ENCODE results near the gene UBR4.
"Not testable (repeated sequence)": the region's sequence is repeated elsewhere in the genome, so short reads cannot be mapped to it uniquely, and the experiment has no call there.

Gene UBR4

DNA sequence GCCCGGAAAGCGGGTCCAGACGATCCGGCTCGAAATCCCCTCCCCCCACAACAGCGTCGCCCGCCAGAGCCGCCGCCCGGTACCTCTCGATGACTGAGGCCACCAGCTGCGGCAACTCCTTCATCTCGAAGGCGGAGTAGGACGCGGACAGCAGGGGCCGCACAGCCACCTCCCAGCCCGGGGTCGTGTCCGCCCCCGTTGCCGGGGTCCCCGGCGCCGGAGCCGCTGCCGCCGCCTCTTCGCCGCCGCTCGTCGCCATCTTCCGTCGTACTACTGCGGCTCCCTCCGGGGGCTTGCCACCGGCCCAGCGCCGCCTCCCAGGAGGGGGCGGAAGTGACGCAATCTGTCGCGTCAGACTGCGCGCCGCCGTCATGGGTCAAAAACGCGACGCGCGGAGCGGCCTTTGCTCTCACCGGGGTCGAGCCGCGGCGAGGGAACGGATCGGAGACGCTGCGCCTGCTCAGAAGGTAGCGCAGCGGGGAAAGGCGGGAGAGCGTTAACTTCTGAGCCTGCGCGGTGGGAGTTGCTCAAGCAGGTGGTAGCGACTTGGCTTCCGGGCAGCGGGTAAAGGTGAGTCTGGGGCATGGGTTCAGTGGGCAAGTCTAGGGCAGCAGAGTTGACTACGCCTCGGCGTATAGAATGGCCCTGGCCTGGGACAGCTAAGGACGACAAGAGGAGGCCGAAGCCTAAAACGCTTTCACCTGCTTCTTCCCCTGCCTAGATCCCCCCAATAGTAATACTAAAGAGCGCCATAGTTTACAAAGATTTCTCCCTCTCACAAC is at the start of gene UBR4:
Gene UBR4, minus strand, starts transcription at position 277 of the 782 bp plus-strand sequence. Its CDS starts 18 bp downstream, at position 259.
- DNase-seq: peak; percentile 97

DNA sequence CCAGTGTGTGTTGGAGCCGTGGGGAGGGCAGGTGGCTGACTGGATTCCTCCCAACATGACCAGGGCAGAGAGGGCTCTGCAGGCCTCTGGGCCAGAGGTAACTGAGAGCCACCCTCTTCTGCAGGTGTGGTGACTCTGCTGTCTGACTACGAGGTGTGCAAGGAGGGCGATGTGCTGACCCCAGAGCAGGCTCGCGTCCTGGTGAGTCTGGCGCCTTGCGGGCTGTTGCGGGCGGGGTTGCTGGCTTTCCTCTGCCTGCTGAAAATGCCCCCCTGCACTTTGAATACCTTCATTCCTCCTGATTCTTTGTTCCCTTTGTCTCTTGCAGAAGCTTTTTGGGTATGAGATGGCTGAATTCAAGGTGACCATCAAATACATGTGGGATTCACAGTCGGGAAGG is 48.3 kb upstream of the UBR4 start:
- no peak for DNase-seq

DNA sequence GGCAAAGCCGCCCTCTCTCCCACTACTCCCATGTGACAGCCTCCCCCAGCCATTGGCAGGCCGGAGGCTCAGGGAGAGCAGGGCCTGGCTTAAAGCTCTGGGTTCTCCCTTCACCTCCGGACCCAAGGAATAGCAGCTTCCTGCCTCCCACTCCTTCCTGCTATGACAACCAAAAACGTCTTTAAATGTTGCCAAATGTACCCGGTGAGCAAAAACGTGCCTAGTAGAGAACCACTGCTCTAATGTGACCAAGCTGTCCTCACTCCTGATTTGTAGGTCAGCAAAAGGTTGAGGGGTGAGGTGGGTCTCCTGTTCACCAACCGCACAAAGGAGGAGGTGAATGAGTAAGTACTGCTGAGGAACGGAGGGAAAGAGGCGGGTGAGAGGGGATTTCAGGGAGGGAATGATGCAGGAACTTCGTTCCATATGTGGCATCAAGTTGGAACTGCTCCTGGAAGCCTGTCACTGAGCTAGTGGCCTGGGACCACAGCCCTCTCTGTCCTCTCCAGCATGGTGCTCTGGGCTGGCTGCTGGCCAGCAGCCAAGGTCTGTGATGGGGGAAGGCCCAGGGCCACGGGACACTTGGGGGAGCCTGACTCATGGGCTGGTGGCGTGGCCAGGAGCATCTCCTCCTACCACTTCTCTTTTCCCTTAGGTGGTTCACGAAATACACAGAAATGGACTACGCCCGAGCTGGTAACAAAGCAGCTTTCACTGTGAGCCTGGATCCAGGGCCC is 47.3 kb upstream of the UBR4 start:
- DNase-seq: no peak

DNA sequence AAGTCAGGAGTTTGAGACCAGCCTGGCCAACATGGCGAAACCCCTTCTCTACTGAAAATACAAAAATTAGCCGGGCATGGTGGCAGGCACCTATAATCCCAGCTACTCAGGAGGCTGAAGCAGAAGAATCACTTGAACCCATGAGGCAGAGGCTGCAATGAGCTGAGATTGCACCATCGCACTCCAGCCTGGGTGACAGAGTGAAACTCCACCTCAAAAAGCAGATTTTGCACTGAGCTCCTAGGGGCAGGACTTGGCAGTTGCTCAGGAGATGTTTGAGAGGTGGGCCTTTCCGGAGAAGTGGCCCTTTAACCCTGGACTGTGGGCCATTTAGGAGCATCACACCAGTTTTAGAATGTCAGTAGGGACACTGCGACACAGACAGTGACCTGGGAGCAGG is 46.2 kb upstream of the UBR4 start:
- not testable (repeated sequence) for DNase-seq

DNA sequence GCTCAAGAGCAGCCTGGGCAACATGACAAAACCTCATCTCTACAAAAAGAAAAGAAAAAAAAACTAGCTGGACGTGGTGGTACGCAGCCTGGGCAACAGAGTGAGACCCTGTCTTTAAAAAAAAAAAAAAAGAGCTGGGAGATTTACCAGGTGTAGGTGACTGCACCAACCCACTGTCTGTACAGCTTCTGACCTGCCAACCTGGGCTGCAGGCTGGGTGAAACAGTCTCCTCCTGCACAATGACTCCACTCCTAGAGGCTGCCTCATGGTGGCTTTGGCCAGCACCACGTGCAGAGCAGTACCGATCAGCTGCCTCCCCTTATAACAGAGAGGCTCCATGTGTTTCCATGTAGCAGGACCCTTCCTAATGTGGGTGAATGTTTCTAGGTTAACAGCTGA is 45.2 kb upstream of the UBR4 start:
- DNase-seq: no peak

DNA sequence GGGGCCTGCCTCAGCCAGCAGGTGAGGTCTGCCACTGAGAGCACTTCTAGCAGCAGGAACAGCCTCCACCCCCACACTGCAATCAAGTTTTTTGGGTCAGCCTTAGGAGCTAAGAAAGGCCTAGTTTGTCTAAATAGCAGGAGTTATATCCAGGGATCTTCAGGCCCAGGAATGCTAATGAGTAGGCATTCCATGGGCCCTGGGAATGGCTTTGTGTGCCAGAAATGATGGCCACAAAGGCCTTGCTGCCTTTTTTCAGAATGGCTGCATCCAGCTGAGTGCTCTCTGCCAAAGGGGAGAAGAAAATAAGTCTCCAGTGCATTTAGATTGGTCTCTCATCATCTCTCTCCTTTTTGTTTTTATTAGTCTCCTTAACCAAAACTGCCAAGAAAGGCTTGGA is 44.4 kb upstream of the UBR4 start:
- no peak for DNase-seq

DNA sequence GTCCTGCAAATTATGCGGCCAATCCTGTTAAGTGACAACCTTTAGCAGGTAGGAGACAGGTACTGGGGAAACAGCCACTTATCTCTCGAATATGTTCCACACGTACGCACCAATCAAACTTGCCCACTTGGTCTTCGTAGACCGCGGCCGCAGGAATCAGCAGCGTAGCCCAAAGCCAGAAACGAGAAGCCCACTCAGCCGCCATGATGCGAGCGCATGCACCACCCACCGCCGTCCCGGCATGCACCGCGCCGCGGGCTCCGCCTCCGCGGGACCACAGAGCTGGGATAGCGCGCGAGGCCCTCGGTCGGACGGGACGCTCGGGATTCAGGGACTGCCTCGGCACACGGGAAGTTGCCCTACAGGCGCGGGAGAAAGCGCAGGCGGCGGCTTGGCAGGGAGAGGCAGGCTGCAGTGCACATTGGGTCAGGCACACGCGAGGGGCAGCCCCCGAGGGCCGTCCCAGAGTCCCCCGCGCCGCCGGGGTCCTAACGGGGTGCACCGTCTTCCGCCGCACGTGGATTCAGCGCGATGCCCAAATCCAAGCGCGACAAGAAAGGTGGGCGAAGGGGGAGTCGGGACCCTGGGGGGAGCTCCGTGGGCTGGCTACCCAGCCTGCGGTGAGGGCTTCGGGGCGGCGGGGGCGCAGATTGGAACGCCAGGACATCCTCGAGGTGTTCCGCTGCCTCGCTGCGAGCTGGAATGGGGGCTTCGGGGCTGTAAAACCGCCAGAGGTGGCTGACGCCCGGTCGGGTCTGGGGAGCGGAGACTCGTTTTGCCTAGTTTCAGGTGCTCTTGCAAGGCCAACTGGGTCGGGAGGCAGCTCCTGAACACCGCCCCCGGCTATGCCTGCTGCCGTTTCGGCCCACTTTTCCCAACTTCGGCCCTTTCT is 41.5 kb upstream of the UBR4 start, which contains the start of the genes EMC1 and MRTO4:
Gene EMC1, minus strand, starts transcription at position 220 of the 892 bp plus-strand sequence. Its CDS starts 15 bp downstream, at position 205.
Gene MRTO4, plus strand, starts transcription at position 501 of the 892 bp plus-strand sequence. Its CDS starts 31 bp downstream, at position 532.
- peak; percentile 87 for DNase-seq

DNA sequence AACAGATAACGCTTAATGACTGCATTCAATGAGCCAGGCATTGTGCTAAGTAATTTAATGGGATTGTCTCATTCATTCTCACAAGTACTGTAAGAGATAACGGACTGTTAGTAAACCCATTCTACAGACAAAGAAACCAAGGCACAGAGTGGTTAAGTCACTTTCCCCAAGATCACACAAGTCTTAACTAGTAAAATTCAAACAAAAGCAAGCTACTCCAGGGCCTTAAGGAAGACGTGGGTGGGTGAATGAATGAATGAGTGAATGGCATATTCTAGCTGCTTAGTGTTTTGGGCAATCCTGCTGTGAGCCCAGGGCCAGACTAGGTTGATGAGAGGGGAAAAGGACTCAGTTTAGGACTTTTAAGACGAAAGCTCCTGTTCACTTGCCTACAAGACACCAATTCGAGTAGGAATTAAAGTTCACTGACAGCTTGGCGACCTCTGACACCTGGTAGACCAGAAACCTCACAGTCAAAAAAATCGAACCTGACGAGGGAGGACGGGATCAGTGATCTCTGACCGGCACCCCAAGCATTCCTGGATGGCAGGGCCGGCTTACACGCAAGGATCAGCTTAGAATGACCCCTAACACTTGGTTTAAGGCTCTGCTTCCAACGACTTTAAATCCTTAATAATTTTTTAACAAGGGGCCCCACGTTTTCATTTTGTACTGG is 40.7 kb upstream of the UBR4 start:
- no peak for DNase-seq

DNA sequence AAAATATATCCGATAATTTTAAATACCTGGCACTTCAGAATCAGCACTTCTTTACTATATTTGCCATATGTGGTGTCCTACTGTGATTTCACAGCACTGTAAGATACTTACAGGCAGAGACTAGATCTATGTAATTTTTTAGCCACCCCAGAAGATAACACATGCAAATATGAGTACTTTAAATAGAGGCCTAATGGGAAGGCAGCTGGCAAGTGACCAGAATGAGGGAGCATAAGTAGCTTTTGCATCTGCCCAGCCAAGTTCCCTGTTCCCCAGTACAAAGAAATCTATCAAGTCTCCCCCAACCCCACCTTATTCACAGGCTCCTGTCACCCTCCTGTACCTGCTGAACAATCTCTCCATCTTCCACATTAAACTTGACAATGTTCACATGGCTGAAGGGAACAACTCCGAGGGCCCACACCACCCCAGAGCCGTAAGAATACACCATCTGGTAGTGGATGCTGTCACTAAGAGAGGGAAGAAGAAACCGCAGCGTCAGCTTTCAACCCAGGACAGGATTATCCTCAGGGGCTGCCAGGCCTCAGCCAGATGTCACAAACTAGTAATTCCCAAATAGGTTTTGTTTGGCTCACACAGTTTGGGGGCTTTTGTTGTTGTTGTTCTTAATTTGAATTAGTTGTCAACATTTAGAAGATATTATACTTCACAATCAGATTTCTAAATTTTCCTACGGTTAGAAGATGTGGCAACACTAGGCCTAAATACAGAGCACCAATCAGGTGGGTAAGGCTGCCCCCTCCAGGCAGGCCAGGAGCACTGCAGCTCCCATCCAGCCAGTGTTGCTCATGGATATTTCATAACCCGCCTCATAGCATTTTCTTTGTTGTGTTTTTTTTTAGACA is 30.8 kb upstream of the UBR4 start:
- no peak for DNase-seq

DNA sequence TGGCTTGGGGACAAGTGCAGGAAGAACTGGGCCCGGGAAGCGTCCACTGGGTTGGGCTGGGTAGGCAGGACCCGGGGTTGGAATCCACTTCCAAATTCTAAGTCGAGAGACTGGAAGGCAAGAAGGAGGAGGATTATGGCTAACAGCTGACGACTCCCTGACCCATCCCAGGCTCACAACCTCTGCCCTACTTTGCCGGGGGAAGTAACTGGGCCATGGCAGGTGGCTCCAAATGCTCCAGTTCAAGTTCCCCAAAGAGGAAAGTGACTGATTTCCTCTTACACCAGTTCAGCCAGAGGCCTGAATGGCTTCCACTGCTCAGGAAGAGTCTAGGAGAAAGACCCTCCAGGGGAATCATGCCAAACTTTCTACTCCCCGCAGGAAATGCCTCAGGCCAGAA is 29.8 kb upstream of the UBR4 start:
- DNase-seq: no peak

DNA sequence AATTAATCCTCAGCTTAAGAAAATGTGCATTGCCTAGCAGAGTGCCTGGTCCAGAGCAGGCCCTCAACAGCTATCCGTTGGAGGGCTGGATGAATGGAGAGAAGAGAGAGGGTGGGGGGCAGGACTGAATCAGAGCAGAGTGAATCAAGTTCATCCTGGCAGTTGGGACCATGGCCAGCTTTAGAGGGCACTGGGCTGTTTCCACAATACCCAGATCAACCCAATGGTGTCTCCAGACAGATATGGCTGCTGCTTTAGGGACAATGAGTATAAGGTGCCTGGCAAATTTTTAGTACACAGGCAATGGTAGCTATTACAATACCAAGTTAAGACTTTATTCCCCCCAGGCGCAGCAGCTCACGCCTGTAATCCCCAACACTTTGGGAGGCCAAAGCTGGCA is 24.2 kb upstream of the UBR4 start:
- DNase-seq: no peak

DNA sequence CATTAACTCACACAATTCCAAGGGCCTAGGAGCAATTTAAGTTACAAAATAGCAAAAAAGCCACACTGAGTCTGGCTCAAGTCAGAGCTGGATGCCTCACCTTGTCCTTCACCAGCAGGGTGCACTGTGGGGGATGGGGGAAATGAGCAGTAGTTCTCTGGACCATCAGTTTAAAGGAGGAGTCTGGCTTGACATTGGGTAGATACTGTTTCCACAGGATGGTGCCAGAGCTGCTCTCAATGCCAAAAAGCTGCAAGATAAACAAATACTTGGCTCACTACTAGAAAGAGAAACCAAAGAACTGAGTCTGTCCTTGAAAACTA is 22.4 kb upstream of the UBR4 start:
- DNase-seq: no peak

DNA sequence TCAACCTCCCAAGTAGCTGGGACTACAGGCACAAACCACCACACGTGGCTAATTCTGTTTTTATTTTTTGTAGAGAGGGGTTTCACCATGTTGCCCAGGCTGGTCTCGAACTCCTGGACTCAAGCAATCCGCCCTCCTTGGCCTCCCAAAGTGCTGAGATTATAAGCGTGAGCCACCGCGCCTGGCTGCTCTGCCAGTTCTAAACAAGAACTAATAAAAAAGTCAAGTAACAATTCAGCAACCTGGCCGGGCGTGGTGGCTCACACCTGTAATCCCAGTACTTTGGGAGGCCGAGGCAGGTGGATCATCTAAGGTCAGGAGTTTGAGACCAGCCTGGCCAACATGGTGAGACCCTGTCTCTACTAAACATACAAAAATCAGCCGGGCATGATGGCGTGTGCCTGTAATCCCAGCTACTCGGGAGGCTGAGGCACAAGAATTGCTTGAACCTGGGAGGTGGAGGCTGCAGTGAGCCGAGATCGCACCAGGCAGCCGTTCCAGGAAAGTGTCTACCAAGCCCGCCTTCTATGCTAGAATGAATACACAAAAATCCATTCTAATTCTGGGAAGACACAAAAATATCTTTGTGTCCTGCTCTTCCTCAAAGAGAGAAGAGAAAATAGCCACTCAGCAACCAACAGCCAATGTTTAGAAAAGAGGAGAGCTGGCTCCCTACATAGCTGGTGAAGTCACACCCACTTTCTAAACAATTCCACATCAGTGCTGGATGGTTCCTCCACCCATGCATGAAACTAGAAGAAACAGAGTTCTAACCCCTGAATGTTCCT is 21.9 kb upstream of the UBR4 start:
- DNase-seq: not testable (repeated sequence)

DNA sequence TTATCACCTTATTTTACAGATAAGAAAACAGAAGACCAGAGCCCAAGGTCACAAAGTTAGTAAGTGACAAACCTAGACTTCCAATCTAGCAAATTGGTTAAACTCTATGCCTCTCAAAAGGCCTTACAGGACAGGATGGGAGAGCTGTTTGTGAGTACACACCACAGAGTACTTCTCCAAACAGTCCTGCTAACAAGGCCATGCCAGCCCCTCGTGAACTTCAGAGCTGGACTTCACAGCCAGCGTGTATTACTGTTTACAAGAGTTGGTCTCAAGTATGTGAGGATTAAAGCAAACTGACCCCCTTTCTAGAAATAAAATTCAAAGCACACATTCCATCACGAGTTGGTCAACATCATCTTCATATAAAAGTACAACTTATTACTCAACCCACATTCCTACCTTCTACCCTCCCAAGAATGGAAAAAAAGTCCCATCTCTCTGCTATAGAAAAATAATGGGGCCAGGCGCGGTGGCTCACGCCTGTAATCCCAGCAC is 19.8 kb upstream of the UBR4 start:
- no peak for DNase-seq

DNA sequence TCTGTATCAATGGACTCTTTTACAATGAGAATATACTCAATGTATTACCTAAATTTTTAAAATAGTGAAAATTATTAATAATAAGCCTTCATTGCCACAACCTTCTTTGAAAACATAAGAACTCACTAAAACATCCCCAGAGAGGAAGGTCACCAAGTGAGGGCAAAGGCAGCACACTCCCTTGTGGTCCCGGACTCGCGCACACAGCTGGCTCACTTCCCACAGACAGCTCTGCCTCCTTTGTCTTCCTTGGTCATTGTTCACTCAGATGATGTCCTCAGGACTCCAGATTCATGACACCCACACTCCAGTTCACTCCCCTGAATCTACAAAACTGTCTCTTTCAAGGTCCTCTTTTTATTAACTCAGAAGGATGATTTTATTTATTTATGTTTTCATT is 19.2 kb upstream of the UBR4 start:
- DNase-seq: no peak

DNA sequence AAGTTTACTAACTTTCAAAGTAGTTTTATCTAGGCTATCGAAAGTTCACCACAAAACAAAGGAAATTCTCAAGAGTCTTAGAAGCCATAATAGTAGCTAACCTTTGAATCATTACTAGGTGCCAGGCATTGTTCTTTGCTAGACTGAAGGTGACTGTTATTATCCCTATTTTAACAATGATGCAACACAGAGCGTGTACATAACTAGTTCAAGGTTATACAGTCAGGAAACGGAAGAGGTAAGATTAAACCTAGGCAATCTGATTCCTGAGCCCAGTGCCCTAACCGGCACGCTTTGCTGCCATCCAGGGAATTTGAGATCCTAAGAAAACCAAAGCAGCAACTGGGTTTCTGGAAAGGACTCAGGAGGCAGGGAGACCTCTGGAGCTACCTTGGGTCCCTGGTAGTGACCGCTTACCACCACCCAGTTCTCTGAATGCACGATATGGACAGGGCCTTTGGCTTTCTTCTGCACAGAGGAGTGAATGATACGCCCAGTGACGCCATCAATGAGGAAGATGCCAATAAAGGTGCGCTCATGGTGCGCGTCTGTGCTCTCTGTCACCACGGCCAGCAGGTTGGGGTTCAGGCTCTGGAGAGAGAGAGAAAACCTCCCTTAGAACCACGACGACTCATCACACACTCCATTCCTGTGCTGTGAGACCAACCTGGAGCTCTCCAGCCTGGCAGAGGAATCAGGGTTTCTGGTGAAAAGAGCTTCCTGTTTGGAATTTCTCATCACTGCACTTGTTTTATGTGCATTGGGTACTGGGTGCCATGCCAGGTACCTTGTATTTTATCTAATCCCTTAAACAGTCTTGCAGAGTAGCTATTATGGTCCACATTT is 13.1 kb upstream of the UBR4 start:
- no peak for DNase-seq

DNA sequence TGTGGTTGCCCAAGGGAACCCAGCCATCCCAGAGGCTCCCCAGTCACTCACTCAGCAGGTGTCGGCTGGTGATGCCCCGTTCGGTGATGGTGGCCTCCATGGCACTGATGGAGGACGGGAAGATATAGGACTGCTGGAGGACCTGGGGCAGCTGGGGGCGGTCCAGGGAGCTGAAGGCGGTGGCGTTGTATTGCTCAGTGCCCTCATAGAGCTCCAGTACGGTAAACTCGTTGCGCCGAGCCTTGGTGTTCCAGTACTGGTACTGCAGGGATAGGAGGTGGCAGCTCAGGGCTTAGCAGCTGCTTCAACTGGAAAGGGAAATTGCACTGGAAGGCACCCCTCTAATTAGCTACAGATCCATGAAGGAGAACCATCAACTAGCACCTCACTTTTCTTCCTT is 12.5 kb upstream of the UBR4 start:
- no peak for DNase-seq

DNA sequence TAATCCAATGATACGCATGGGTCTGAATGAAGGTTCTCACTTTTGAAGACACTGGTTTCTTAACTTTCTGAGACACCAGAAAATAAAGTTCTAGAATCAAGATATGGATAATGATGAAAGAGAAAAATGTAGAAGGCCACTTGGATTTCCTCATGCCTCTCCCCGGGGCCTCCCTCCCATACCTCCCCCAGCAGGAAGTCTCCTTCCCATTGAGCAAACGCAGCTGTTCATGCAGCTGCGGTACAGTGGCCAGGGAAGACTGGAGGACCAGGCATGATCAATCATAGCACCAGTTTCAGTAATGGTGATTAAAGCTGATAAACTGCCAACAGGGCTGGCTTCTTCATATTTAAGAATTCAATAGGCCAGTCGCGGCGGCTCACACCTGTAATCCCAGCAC is 10.9 kb upstream of the UBR4 start:
- no peak for DNase-seq

DNA sequence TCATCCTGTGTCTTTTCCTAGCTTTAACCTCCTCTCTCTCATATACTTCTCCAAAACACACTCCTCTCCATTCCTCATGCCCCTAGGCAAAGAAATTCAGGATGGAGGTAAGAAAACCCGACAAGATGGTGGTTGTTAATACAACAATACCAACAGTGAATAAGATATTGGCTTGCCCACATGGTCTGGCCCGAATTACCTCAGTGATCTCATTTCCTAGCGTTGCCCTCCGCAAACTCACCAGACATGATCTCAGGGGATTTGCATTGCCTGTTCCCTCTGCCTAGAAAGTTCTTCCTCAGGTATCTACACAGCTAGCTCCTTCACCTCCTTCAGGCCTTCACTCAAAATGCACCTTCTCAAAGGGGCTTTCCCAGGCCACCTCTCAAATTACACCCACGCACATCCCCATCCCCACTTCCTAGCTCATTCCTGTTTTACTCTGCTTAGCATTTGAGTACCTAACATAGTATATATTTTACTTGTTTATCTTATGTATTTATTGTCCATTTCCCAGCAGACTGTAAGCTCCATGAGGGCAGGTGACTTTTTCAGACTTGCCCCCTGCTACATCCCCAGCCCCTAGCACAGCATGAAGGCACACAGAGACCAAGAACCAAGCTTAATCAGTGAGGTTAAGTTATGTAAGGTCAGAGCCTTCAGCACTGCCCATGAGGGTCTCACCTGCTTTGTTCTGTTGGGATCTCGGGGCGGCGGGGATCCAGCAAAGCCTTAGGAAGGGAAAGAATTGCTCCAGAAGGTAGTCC is 10.2 kb upstream of the UBR4 start:
- DNase-seq: no peak

Data from NK-92 treated with Interleukin-12 subunit alpha and Interleukin-12 subunit beta, amount 100 ng/mL, for 24 hours (cell line).